ENCODE measurements around the gene DHRSX.

GRCh38 chrX:2243913-2244460 lies 256.8 kb downstream of the DHRSX start:
- TF ChIP-seq CTCF (conservative IDR thresholded peaks at IDR 0.05), result no peak
- no peak for TF ChIP-seq ZFX (IDR thresholded peaks at IDR 0.05)

Measured in C4-2B (cell line).